ENCODE measurements around the gene GYS1.

- TF ChIP-seq CREB5 (CRISPR knock-in tag; IDR thresholded peaks at IDR 0.05; ENCODE audit: low read depth) = no peak
- TF ChIP-seq ZFP3 (CRISPR knock-in tag; IDR thresholded peaks at IDR 0.05) = no peak
- no peak for TF ChIP-seq ZNF565 (CRISPR knock-in tag; conservative IDR thresholded peaks at IDR 0.05; ENCODE audit: low read depth)
- TF ChIP-seq RARB (CRISPR knock-in tag; IDR thresholded peaks at IDR 0.05) = no peak
- TF ChIP-seq OSR1 (CRISPR knock-in tag; IDR thresholded peaks at IDR 0.05) = no peak
- no peak for TF ChIP-seq PATZ1 (CRISPR knock-in tag; IDR thresholded peaks at IDR 0.05; ENCODE audit: borderline replicate concordance)
- no peak for TF ChIP-seq ZFP30 (CRISPR knock-in tag; IDR thresholded peaks at IDR 0.05)
- no peak for TF ChIP-seq PPARA (CRISPR knock-in tag; IDR thresholded peaks at IDR 0.05; ENCODE audit: borderline replicate concordance)
- TF ChIP-seq TOX (CRISPR knock-in tag; IDR thresholded peaks at IDR 0.05; ENCODE audit: borderline replicate concordance) = no peak
- no peak for TF ChIP-seq CSRNP3 (CRISPR knock-in tag; IDR thresholded peaks at IDR 0.05)
- TF ChIP-seq BACH2 (CRISPR knock-in tag; IDR thresholded peaks at IDR 0.05; ENCODE audit: borderline replicate concordance) = no peak
- no peak for TF ChIP-seq ZNF8 (CRISPR knock-in tag; IDR thresholded peaks at IDR 0.05)
Measured at GRCh38 chr19:48986211-48986610, 6.9 kb downstream of the GYS1 start.
